ENCODE data around the gene LRRFIP1.

GRCh38 chr2:237604960-237605359, 22.4 kb upstream of the LRRFIP1 start:
- TF ChIP-seq, protein P1, sequence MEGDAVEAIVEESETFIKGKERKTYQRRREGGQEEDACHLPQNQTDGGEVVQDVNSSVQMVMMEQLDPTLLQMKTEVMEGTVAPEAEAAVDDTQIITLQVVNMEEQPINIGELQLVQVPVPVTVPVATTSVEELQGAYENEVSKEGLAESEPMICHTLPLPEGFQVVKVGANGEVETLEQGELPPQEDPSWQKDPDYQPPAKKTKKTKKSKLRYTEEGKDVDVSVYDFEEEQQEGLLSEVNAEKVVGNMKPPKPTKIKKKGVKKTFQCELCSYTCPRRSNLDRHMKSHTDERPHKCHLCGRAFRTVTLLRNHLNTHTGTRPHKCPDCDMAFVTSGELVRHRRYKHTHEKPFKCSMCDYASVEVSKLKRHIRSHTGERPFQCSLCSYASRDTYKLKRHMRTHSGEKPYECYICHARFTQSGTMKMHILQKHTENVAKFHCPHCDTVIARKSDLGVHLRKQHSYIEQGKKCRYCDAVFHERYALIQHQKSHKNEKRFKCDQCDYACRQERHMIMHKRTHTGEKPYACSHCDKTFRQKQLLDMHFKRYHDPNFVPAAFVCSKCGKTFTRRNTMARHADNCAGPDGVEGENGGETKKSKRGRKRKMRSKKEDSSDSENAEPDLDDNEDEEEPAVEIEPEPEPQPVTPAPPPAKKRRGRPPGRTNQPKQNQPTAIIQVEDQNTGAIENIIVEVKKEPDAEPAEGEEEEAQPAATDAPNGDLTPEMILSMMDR (IDR thresholded peaks at IDR 0.05; ENCODE audit: borderline replicate concordance, extremely low read depth, low read length, poor library complexity, severe bottlenecking): peak; percentile 11
- TF ChIP-seq EZH2 (IDR thresholded peaks at IDR 0.05; ENCODE audit: borderline replicate concordance, low read depth, low read length, severe bottlenecking): no peak
